22Rv1 (cell line): Measurements from ENCODE around the gene MTMR12.

Experiments
- H3K27ac ChIP-seq: fragments of 450-650 bp; 2 replicates; pipeline ENCODE4 v1.5.1; 2017
- ZFX ChIP-seq: fragments of 450-650 bp; IDR thresholded peaks from 2 replicates; pipeline ENCODE4 v1.6.1; 2017; ENCODE audit warnings: antibody characterized with exemption, borderline replicate concordance
- TF ChIP-seq, protein P1 (sequence below): fragments of 450-650 bp; IDR thresholded peaks from 2 replicates; pipeline ENCODE4 v1.5.1; 2017; ENCODE audit warnings: mild to moderate bottlenecking

The MTMR12 gene

DNA sequence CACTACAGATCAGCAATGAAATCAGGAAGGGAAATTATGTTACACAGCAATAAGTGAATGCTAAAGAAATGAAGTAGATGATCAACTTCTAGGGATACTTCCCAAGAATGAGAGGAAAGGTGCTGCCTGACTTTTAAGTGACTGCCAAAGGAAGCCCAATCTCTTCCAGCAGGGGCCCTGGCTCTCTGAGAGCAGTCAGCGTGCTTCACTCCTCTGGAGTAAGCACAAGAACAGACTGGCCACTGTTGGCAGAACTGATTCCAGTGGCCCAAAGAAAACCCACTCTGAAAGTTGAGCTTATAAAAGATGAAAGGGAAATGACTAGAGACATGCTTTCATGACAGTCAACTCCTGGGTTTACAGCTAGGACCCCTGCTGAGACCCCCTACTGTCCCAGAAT lies 41.8 kb downstream of the MTMR12 start:
- no peak overlapping the region for H3K27ac ChIP-seq
- no peak for TF ChIP-seq ZFX

- no peak for TF ChIP-seq ZFX
- TF ChIP-seq, protein P1, sequence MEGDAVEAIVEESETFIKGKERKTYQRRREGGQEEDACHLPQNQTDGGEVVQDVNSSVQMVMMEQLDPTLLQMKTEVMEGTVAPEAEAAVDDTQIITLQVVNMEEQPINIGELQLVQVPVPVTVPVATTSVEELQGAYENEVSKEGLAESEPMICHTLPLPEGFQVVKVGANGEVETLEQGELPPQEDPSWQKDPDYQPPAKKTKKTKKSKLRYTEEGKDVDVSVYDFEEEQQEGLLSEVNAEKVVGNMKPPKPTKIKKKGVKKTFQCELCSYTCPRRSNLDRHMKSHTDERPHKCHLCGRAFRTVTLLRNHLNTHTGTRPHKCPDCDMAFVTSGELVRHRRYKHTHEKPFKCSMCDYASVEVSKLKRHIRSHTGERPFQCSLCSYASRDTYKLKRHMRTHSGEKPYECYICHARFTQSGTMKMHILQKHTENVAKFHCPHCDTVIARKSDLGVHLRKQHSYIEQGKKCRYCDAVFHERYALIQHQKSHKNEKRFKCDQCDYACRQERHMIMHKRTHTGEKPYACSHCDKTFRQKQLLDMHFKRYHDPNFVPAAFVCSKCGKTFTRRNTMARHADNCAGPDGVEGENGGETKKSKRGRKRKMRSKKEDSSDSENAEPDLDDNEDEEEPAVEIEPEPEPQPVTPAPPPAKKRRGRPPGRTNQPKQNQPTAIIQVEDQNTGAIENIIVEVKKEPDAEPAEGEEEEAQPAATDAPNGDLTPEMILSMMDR = no peak
- H3K27ac ChIP-seq = no peak overlapping the region
These were observed 42.6 kb downstream of the MTMR12 start for GRCh38 chr5:32270178-32270577.

- H3K27ac ChIP-seq = no peak overlapping the region
- TF ChIP-seq, protein P1 = no peak
- no peak for TF ChIP-seq ZFX
These were observed 46.8 kb downstream of the MTMR12 start for GRCh38 chr5:32265902-32266301.

DNA sequence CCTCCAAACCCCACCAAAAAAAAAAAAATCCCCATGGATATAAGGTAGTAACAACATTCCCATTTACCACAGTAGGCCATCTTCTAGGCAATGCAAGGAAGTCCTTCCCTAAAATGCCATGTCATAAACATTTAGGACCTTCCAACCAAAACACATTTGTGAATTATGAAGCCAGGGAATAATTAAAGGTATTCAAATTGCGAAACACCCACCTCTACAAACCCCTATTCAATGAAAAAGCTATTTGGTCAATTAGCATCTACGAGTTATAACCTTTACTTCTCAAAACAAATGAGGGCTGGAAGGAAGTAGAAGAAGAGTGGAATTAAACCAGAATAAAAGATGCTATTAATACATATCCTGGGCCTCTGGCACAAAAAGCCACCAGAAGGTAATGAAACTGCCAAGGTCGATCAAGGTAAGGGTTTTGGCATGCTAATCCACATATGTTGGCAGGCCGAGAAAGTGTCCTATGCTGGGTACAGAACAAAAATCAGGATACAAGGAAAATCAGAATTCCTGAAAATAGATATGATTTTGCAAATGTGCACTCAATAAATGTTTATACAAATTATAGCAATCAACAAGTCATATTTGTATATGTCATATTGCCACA lies 47.7 kb downstream of the MTMR12 start:
- H3K27ac ChIP-seq = no peak overlapping the region
- no peak for TF ChIP-seq ZFX
- TF ChIP-seq, protein P1 = no peak

DNA sequence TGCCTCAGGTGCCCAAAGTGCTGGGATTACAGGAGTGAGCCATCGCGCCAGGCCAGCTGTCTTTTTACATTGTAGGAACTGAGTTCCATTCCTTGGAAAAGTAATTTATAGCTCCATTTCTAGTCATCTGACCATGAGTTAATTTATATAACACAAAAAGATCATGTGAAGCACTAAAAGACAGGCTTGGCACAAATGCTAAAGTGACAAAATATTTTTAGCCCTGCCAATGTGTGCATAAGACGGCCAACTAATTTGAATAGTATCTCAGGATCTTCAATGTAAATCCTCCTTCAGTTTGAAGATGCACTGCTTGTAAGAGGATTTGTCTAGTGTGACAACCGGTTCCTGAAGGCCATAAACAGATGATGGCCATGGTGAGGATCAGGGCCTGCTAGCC lies 49.1 kb downstream of the MTMR12 start:
- no peak for TF ChIP-seq ZFX
- TF ChIP-seq, protein P1 = no peak
- no peak overlapping the region for H3K27ac ChIP-seq

GRCh38 chr5:32261198-32261597 lies 51.5 kb downstream of the MTMR12 start:
- H3K27ac ChIP-seq = no peak overlapping the region
- no peak for TF ChIP-seq ZFX
- TF ChIP-seq, protein P1 = no peak

DNA sequence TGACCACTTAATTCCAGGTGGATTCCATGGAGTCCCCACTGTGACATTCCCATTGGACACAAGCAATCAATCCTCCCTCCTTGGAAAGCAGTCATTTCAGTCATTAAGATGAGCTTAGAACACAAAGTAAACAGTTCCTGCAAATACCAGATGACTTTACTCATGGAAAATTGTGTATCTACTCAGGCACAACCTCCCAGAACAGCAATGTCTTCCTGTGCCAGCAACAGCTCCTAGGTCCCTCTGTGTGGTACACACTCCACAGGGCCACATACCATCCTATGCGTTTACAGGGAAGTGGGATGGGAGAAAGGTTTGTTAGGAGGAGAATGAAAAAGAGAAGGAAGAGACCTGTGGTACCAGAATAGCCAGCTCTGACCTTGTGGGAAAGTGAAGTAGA lies 53.7 kb downstream of the MTMR12 start:
- no peak overlapping the region for H3K27ac ChIP-seq
- TF ChIP-seq, protein P1 = no peak
- TF ChIP-seq ZFX = no peak

DNA sequence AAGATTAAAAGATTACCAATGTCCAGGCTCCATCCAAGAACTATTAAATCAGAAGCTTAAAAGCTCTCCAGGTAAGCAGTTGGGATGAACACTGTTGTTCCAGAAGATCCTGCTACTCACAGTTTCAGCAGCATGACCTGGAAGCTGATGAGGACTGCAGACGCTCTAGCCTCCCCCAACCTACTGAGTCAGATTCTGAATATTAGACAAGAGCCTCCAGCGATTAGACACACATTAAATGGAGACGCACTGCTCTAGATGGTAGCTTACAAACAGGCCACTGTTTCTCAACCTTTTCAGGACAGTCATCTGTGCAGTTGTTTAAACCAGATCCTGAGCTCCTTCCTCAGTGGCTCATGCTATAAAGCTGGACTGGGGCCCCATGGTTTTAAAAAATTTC lies 54.3 kb downstream of the MTMR12 start:
- H3K27ac ChIP-seq = no peak overlapping the region
- TF ChIP-seq ZFX = no peak
- TF ChIP-seq, protein P1 = no peak
